PC-3 (cell line): ENCODE data around the gene DGKI. TPM values are rescaled to one million over a fixed set of nuclear protein-coding genes. Genes with fewer than 3 reads are reported as not detected.
"Not testable (repeated sequence)": the region's sequence is repeated elsewhere in the genome, so short reads cannot be mapped to it uniquely, and the experiment has no call there.

Source experiments
- ATAC-seq: fragments of 200-7000 bp; cut with Tn5 transposase; 2 replicates; pipeline ENCODE4 v1.9.1; 2020; ENCODE audit warnings: mild to moderate bottlenecking, moderate library complexity
- BruUV-seq: library from RNA; stranded (reverse); fragments of 400-500 nt; replicated peaks from 2 replicates; lab custom pipeline; 2021; lab: Mats Ljungman, UMichigan
- CTCF ChIA-PET: fragments of 300-600 bp; sonication (Branson Sonifier 250); formaldehyde crosslinking; loops from one replicate; lab custom pipeline; 2022; ENCODE audit warnings: antibody characterized with exemption; lab: Charles Lee
- POLR2A ChIA-PET: fragments of 300-600 bp; sonication (Branson Sonifier 250); formaldehyde crosslinking; loops from one replicate; lab custom pipeline; 2022; ENCODE audit warnings: antibody characterized with exemption; ENCODE audit not compliant: unreplicated experiment; lab: Charles Lee
- DNase-seq: peaks from one replicate; pipeline ENCODE4 v3.0.0-alpha.2; 2015
- H2AFZ ChIP-seq: fragments of 300-600 bp; sonication (generic); 2 replicates; pipeline ENCODE4 v1.6.0; 2016; ENCODE audit warnings: antibody characterized with exemption, low read length
- H3F3A ChIP-seq: fragments of 300-600 bp; sonication (generic); one replicate; pipeline ENCODE4 v1.6.0; 2017; ENCODE audit warnings: antibody characterized with exemption, low read length, control low read depth, mild to moderate bottlenecking; ENCODE audit not compliant: unreplicated experiment
- H3K27ac ChIP-seq: fragments of 300-600 bp; sonication (generic); 2 replicates; pipeline ENCODE4 v1.5.1; 2016; ENCODE audit warnings: mild to moderate bottlenecking, low read length
- H3K27me3 ChIP-seq: fragments of 300-600 bp; sonication (generic); 2 replicates; pipeline ENCODE4 v1.6.1; 2016; ENCODE audit warnings: low read length, mixed read lengths
- H3K36me3 ChIP-seq: fragments of 300-600 bp; sonication (generic); 2 replicates; pipeline ENCODE4 v1.6.1; 2016; ENCODE audit warnings: low read depth, mixed run types, low read length, mixed read lengths
- H3K4me1 ChIP-seq: fragments of 300-600 bp; sonication (generic); 2 replicates; pipeline ENCODE4 v1.5.1; 2016; ENCODE audit warnings: low read length; ENCODE audit not compliant: insufficient read depth
- H3K4me2 ChIP-seq: fragments of 300-600 bp; sonication (generic); 2 replicates; pipeline ENCODE4 v1.6.0; 2016; ENCODE audit warnings: low read length
- H3K4me3 ChIP-seq: fragments of 300-600 bp; sonication (generic); 2 replicates; pipeline ENCODE4 v1.5.1; 2016; ENCODE audit warnings: mild to moderate bottlenecking, low read length, mixed read lengths
- H3K79me2 ChIP-seq: fragments of 300-600 bp; sonication (generic); 2 replicates; pipeline ENCODE4 v1.6.1; 2017; ENCODE audit warnings: low read length, mixed read lengths
- H3K9ac ChIP-seq: fragments of 300-600 bp; sonication (generic); 2 replicates; pipeline ENCODE4 v1.6.0; 2016; ENCODE audit warnings: mild to moderate bottlenecking, low read length
- H3K9me2 ChIP-seq: fragments of 300-600 bp; sonication (generic); replicated peaks from 2 replicates; pipeline ENCODE4 v1.6.1; 2016; ENCODE audit warnings: mixed run types, low read length, mixed read lengths
- H3K9me3 ChIP-seq: fragments of 300-600 bp; sonication (generic); 2 replicates; pipeline ENCODE4 v1.6.1; 2016; ENCODE audit warnings: low read length, mixed read lengths
- H4K20me1 ChIP-seq: fragments of 300-600 bp; sonication (generic); 2 replicates; pipeline ENCODE4 v1.6.1; 2016; ENCODE audit warnings: low read length, mixed read lengths
- EZH2 ChIP-seq: fragments of 300-600 bp; sonication (generic); IDR thresholded peaks from one replicate; pipeline ENCODE4 v1.6.1; 2017; ENCODE audit warnings: antibody characterized with exemption, mild to moderate bottlenecking, low read length; ENCODE audit not compliant: unreplicated experiment
- EZH2phosphoT487 ChIP-seq: fragments of 300-600 bp; sonication (generic); IDR thresholded peaks from 2 replicates; pipeline ENCODE4 v1.6.1; 2018; ENCODE audit warnings: mild to moderate bottlenecking, antibody characterized with exemption, low read length, borderline replicate concordance
- intact Hi-C: fragments of 100-400 bp; cut with micrococcal nuclease; formaldehyde crosslinking; loops from 2 replicates; pipeline ENCODE4 v1.9.0; 2023
- total RNA-seq: library from RNA; depleted of rRNA; stranded (reverse); fragments of >200 nt; gene quantifications from 2 replicates; pipeline ENCODE4 v1.2.3, GENCODE V29; 2014
- TF ChIP-seq, protein P1 (sequence below): fragments of 300-600 bp; sonication (generic); conservative IDR thresholded peaks from 2 replicates; pipeline ENCODE4 v1.5.1; 2017; ENCODE audit warnings: antibody characterized with exemption, low read depth, mild to moderate bottlenecking, low read length

Gene DGKI
- total RNA-seq, 1 experiment from 2014 or later = not detected

DNA sequence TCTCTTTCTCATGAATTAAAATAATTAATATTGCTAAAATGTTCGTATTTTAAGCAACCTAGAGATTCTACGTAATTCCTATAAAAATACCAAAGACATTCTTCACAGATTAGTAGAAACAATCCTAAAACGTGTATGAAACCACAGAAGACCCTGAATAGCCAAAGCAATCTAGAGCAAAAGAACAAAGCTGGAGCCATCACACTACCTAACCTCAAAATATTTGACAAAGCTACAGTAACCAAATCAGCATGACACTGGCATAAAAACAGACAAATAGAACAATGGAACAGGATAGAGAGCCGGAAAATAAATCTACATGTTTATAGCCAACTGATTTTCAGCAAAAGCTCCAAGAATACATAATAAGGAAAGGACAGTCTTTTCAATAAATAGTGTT, 397.8 kb downstream of the DGKI start:
- no peak overlapping the region for H3K9ac ChIP-seq
- no peaks in the 10 kb centered on the region for H3K79me2 ChIP-seq
- no peaks in the 10 kb centered on the region for H4K20me1 ChIP-seq
- no peaks in the 10 kb centered on the region for H3K4me1 ChIP-seq
- ATAC-seq = no peak
- no peak overlapping the region for H2AFZ ChIP-seq
- intact Hi-C loops = no loop called here
- no peak for DNase-seq
- H3K27me3 ChIP-seq = peaks cover 36% of the 10 kb centered on the region
- no peaks in the 10 kb centered on the region for H3K9me2 ChIP-seq
- no peaks in the 10 kb centered on the region for H3K36me3 ChIP-seq
- H3K4me2 ChIP-seq = no peak overlapping the region
- CTCF ChIA-PET = no interaction called here
- no peak overlapping the region for H3K4me3 ChIP-seq
- TF ChIP-seq, protein P1, sequence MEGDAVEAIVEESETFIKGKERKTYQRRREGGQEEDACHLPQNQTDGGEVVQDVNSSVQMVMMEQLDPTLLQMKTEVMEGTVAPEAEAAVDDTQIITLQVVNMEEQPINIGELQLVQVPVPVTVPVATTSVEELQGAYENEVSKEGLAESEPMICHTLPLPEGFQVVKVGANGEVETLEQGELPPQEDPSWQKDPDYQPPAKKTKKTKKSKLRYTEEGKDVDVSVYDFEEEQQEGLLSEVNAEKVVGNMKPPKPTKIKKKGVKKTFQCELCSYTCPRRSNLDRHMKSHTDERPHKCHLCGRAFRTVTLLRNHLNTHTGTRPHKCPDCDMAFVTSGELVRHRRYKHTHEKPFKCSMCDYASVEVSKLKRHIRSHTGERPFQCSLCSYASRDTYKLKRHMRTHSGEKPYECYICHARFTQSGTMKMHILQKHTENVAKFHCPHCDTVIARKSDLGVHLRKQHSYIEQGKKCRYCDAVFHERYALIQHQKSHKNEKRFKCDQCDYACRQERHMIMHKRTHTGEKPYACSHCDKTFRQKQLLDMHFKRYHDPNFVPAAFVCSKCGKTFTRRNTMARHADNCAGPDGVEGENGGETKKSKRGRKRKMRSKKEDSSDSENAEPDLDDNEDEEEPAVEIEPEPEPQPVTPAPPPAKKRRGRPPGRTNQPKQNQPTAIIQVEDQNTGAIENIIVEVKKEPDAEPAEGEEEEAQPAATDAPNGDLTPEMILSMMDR = no peak
- TF ChIP-seq EZH2phosphoT487 = no peak
- TF ChIP-seq EZH2 = no peak
- BruUV-seq = no TSS peak
- H3K27ac ChIP-seq = no peak overlapping the region
- no peaks in the 10 kb centered on the region for H3K9me3 ChIP-seq
- POLR2A ChIA-PET = no interaction called here
- no peaks in the 10 kb centered on the region for H3F3A ChIP-seq

DNA sequence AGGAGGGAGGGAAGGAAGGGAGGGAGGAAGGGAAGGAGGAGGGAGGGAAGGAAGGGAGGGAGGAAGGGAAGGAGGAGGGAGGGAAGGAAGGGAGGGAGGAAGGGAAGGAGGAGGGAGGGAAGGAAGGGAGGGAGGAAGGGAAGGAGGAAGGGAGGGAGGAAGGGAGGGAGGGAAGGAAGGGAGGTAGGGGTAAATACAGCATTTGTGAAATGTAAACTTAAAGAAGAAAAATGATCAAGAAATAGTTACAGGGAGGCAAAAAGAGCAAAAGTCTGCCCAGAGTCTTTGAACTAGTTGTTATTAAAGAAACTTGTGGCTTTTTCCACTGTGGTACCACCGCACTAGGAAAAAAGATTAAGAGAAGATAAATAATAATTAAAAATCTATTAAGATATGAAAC, 398.2 kb downstream of the DGKI start:
- H2AFZ ChIP-seq, H3K9me2 ChIP-seq, H3K9ac ChIP-seq, H3K79me2 ChIP-seq, H3K4me1 ChIP-seq, H3K36me3 ChIP-seq, H3K4me2 ChIP-seq, H3K9me3 ChIP-seq, DNase-seq, H3K4me3 ChIP-seq, H4K20me1 ChIP-seq, POLR2A ChIA-PET, BruUV-seq, ATAC-seq, CTCF ChIA-PET, H3F3A ChIP-seq, intact Hi-C loops, H3K27ac ChIP-seq: not testable (repeated sequence)
- peaks cover 36% of the 10 kb centered on the region for H3K27me3 ChIP-seq

DNA sequence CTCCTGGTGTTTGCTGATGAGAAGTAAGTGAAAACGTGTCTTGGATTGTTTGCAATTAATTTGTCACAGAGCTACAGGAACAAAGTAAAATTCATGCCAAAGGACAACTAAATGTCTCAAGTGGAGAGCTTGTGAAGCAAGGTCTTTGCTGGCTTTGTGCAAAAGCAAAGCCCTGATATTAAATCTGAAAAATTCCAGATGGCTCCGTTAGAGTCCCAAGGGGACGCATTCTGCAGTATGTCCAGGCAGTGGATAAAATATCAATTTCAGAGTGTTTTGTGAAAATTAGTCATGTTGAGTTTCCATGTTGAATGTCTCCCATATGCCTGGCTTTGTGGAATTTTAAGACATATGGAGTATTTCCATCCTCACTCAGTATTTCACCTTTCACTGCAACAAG, 400.7 kb downstream of the DGKI start:
- H3K79me2 ChIP-seq = no peaks in the 10 kb centered on the region
- H3K9me3 ChIP-seq = no peaks in the 10 kb centered on the region
- no peaks in the 10 kb centered on the region for H4K20me1 ChIP-seq
- no peak for TF ChIP-seq EZH2phosphoT487
- TF ChIP-seq, protein P1 = no peak
- TF ChIP-seq EZH2 = no peak
- BruUV-seq = no TSS peak
- no peak overlapping the region for H3K4me3 ChIP-seq
- no peak overlapping the region for H3K4me2 ChIP-seq
- H3K27ac ChIP-seq = no peak overlapping the region
- intact Hi-C loops = no loop called here
- no peak overlapping the region for H2AFZ ChIP-seq
- peaks cover 25% of the 10 kb centered on the region; the same call in 1 of the 2 replicates for H3K27me3 ChIP-seq
- DNase-seq (no peak), ATAC-seq (no peak)
- H3K9ac ChIP-seq = no peak overlapping the region
- ChIA-PET CTCF (no interaction called here), POLR2A (no interaction called here)
- no peaks in the 10 kb centered on the region for H3K4me1 ChIP-seq
- H3F3A ChIP-seq = no peaks in the 10 kb centered on the region
- H3K9me2 ChIP-seq = no peaks in the 10 kb centered on the region
- no peaks in the 10 kb centered on the region for H3K36me3 ChIP-seq
